NCI-H146 treated with DMSO at 0.1 percent for 48 hours (cell line): ENCODE results near the gene RHOB.
"Not testable (repeated sequence)": the region's sequence is repeated elsewhere in the genome, so short reads cannot be mapped to it uniquely, and the experiment has no call there.

ENCODE experiments used
- DNase-seq: peaks from one replicate; lab custom pipeline; 2025; ENCODE audit not compliant: unreplicated experiment; lab: John Stamatoyannopoulos, UW

RHOB gene

DNA sequence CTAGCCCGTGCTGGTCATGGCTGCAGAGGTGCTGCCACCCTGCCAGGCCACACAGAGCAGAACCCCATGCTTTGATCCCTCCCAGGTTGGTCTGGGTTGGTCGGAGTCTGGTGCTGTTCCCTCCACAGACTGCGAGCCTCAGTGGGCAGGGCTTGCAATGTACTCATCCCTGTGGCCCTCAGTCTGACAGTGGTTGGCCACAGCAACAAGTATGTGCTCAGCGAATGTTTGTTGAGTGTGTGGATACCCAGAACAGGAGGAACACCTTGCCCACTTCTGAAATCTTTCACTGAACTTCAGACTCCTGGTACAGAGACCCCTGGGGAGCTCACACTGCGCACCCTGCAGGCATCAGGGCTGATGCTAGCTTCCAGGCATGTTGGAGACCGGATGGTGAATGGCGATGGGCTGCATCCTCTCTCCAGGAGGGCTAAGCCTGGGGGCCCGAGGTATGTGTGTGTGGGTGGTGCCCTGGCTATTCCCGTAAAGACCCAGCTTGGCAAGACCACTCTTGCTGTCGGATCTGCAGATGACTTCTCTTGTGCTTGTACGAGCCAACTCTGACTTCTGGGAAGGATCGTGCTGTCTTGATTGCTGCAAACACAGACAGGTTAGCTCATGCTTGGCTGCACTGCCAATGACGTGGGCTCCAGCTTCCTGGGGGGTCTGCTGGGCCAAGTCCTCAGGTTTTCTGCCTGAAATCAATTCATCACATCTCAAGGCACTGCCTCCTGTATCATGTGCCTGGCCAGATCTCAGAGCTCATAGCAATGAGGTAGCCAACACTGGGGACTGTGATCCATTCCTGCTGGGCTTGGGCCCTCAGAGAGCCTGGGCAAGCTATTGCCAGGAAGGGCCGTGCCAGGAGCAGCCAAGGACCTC, 43.7 kb downstream of the RHOB start:
- DNase-seq: no peak

- no peak for DNase-seq
Observed at GRCh38 chr2:20491739-20492531, 45.1 kb downstream of the RHOB start.

DNA sequence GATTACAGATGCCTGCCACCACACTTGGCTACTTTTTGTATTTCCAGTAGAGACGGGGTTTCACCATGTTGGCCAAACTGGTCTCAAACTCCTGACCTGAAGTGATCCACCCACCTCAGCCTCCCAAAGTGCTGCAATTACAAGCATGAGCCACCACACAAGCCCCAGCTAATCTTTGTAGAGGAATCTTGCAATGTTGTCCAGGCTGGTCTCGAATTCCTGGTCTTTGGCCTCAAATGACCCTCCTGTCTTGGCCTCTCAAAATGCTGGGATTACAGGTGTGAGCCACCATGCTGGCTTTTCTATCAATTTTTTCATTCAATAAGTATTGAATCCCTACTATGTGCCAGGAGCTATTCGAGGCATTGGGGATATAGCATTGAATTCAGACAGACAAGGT, 46.2 kb downstream of the RHOB start:
- DNase-seq: not testable (repeated sequence)

GRCh38 chr2:20494241-20494640, 47.4 kb downstream of the RHOB start:
- no peak for DNase-seq

GRCh38 chr2:20496076-20496872, 49.4 kb downstream of the RHOB start:
- DNase-seq: no peak

GRCh38 chr2:20496942-20497341, 50.1 kb downstream of the RHOB start:
- DNase-seq: no peak
